CD4-positive, alpha-beta T cell treated with Interleukin-17A for 1 hour (primary cell): Measurements from ENCODE around the gene ATXN7L1.
"Not testable (repeated sequence)": the region's sequence is repeated elsewhere in the genome, so short reads cannot be mapped to it uniquely, and the experiment has no call there.

ENCODE experiments used
- DNase-seq: peaks from one replicate; pipeline ENCODE4 v3.0.0-alpha.2; 2020

Gene ATXN7L1

DNA sequence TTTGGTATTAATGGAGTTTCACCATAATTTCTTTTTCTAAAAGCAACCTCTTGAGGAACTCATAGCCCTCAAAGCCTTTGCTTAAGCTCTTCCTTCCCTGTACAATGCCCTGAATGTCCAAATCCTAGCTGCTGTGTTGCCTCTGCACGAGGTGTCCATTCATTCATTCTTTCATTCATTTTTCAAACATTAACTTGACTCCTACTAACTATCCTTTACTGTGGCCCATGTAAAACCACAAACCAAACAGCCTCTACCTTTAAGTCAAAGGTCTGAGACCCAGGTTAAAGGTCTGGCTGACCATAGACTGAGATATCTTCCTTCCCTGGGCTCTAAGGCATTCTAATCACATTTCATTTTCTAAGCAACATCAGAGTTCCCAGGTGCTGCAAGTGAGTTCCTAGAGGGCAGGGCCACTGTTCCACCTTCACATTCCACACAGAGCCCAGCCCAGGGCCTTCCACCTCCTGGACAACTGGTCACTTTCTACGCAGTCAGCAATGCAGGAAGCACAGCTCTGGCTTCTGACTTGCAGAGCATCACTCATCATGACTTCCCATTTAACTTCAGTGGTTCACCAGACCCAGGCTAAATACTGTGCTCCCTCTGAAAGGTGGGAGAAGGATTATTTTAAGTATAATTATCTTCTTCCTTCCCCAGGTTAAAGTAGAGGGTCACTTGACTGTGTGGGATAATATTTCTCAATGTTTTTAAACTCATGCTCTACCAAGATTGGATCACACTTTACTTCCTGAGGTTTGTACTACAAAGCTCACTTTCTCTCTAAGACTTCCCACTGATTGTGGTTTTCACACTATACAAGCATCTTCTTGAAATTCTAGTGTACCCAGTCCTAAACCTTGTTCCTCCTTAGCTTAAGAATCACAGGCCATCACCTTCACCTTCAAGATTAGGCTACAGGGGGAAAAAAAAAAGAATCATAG, 19.1 kb downstream of the ATXN7L1 start:
- DNase-seq: peak; percentile 30

DNA sequence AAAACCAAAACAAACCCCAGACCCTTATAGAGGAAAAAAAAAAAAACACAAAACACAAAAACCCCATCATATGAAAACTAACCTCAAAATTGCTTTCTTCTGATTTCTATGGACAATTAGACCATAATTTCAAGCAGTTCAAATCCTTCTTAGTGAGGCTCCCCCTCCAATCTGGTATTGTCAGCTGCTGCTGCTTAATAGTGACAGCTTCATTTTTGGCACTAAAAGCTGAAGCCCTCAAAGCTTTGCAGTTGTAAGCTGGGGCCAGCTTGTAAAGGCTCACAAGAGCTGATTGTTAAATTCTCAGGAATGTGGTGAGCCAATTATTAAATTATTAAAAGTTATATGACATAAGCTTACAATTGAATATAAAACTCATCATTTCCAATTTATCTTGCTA, 21.9 kb downstream of the ATXN7L1 start:
- no peak for DNase-seq

DNA sequence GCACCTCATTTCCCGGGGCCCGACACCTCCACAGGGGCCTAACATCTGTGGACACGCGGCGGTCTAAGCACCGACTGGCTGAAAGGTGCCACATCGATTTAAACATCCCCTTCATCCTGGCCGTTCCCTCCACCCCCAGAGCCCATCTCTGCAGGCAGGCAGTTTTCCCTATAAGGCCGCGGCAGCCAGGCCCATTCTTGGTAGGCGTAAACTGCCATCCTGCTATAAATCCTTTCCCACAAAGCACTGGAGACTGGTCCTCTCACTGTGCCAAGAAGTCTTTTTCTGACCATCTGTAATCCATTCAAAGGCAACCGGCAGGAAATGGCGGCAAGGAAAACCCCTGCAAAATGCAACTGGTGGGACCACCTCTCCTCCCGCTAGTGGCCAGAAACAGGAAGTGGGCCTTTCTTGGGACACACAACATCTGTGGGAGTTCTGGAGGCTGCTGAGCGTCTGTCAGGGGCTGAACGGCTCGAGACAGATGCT, 22.4 kb downstream of the ATXN7L1 start:
- no peak for DNase-seq

DNA sequence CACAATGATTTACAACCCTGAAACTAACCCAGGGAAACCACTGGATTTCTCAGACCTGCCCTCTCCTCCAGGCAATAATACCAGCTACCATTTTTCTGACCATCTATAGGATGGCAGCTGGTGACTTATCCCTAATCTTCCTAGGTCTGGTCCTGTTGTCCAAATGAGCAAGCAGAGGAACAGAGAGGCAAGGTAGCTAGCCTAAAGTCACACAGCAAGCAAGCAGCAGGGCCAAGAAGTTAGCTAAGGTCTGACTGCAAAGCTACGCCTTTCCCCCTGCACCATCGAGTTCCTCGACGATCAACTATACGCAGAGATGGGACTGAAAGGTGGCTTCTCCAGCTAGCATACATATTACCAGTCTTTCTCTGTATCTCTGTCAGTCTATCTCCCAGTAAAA, 25.3 kb downstream of the ATXN7L1 start:
- DNase-seq: no peak

DNA sequence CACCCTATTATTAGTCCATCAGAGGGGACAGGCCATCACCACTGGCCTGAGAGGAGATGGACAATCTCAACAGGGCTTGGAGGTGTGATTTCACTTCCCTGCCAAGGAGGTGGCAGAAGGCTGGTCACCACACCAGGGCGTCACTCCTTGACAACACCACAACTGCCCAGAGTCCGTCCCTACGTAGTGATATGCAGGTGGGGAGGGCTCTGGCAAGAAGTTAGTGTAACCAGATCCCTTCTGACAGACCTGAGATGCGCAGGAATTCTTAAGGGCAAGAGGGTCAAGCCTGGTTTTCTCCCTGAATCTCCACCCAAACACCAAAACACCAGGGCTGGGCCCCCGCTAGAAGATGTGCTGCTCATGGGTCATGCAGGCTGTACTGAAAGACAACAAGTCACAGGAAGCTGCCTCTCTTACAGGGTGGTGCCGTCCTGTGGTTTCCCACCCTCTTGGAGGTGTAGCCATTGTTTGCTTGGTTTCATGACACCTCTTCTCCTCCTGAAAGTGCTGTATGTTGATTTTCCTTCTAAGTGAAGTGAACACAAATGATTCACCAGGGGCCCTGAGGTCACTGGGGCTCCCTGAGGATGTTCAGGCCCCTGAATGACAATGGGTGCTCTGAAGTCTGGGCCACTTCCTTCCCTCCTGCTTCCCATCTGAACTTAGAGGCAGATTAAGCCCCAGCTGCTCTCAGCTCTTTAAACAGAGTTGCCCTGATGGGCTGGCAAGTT, 27.1 kb downstream of the ATXN7L1 start:
- peak; percentile 73 for DNase-seq

DNA sequence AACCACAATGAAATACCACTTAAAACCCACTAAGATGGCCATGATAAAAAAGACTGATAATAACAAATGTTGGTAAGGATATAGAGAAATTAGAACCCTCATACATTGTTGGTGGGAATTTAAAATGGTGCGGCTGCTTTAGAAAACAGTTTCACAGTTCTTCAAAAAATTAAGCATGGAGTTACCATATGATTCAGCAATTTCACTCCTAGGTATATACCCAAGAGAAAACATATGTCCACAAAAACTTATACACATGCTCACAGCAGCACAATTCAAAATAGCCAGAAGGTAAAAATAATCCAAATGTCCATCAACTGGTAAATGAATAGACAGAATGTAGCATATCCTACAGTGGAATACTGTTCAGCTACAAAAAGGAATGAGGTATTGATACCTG, 30.0 kb downstream of the ATXN7L1 start:
- DNase-seq: no peak

DNA sequence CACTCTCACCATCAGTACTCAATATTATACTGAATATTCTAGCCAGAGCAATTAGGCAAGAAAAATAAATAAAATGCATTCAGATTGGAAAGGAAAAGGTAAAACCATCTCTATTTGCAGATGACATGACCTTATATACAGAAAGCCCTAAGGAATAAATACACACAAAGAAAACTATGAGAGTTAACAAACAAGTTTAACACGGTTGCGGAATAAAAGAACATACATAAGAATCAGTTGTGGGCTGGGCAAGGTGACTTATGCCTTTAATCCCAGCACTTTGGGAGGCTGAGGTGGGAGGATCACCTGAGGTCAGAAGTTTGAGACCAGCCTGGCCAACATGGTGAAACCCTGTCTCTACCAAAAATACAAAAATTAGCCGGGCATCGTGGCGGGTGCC, 31.7 kb downstream of the ATXN7L1 start:
- not testable (repeated sequence) for DNase-seq

DNA sequence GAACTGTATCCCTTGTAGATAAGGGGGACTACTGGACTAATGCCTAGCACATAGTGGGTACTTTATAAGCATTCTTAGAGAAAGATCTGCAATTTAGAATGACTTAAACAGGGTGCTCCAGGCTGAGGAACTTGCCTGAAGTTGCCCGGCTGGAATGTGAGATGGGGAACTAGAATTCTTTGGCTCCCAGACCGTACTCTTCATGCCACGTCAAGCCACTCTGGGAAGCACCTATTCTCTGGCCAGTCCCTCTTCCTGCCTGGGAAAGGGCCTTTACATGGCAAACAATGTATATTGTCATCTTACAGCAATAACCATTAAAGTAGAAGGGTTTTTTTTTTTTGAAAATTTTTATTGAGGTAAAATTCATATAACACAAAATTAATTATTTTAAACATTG, 34.5 kb downstream of the ATXN7L1 start:
- DNase-seq: no peak

DNA sequence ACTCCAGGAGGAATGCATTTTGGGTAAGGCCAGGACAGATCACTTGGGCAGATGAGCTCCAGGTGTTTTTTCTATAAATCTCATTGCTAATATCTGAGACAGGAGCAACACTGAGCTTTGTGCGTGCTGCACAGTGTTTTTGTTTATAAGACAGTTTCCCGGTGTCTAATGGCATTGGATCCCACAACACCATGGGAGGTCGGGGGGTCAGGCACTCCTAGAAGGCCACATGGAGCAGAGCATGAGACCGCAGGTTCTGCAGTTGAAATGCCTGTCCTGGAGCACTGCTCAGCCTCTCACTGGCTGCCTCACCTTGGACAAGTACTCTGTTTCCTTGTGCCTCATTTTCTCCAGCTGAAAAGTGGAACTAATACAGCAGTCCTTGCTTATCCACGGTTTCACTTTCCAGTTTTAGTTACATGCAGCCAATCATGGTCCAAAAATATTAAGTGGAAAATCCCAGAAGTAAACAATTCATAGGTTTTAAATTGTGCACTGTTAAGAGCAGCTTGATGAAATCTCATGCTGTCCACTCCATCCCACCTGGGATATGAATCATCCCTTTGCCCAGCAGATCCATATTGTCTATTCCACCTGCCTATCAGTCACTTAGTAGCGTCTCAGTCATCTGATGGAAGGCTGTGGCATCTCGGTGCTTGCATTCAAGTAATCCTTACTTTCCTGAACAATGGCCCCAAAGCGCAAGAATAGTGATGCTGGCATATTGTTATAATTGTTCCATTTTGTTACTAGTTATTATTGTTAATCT, 35.2 kb downstream of the ATXN7L1 start:
- DNase-seq: no peak

DNA sequence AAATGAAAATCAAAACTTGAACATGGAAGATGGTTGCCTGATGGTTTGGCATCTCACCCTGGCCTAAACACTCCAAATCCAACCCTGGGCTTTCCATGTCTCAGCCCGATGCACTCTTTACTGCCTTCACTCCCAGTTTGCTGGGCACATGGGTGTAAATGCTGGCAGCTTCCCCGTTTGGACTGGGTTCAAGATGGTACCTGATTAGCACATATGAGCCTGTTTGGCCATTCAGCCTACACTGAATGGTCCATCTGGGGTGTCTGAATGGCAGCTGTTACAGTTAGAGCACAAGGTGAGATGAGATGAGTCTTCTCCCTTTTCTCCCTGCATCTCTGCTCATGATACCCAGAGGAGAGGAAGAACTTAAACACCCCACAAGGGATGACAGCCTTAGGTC, 37.1 kb downstream of the ATXN7L1 start:
- no peak for DNase-seq

DNA sequence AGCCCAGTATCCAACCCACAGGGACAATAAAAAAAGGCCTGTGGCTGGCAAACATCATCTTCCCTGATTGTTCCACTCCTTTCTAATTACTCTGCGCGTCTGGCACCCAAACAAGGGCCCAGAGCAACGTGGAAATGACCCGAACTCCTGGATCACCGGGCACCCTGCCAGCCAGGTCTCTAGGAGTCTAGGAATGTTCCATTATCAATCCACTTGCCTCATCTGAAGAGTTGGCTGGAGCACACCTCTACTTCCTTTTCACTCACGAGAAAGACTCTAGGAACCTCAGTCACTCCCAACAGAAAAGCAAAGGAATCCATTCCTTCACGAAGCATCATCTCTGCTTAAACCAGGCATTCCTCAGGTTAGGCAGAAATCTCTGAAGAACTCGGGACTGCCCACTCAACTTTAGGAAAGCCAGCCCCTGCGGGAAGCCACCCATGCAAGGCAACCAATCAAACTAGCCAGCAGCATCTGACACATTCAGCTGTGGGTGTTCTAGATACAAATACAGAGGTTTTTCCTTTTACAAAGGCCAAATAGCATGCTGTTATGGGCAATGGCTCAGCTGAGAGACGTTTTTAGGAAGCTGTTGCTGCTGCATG, 37.7 kb downstream of the ATXN7L1 start:
- DNase-seq: no peak

DNA sequence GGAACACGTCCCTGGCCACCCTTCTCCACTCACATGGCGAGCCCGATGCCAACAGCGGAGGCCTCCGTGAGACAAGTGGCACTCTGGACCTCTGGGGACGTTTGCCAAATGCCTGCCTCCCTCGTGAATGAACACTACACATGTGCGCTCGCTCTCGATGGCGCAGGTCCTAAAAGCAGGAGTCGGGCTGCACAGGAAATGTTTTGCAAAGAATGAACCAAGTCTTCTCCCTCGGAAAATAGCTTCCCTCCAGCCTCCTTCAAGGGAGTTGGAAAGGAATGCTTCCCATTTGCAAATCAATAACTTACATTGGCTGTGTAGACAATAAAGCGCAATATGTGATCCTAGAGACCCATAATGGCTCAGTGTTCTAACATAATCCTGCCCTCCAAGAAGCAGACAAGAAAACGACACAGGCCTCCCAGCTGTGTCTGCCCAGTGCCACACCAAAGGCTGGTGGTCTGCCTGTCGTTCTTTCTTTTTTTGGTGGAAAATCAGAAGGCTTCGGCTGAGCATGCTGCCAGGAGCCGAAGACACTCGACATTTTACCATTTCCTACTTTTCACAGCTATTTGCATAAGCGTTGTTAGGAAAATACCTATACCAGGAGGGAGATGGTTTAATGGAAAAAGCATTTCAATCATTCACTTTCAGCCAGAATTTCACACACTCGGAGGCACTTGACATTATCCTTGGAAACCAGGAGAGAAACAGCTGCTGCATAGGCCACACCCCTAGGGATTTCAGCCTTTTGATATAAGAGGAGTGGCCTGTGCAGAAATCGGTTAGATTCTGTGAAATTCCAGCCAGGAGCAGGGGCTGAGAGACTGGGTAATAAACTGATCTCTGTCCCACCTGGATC, 38.4 kb downstream of the ATXN7L1 start:
- no peak for DNase-seq

DNA sequence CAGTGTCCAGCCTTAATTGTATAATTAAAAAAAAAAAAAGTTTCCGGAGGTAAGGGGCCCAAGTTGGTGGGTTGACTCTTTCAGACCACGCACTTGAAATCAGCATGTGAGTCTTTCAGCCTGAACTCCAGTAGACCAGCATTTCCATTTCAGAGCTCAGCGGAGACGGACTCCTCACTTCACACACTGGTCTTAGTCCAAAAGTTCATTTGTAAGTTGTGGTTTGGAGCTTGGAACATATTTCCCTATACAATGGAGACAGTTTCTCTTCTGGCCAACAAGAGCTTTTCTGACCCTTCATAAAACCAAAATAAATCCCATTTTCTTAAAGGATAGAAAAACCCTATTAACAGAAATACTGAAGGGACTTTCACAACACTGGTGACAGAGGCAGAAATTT, 41.0 kb downstream of the ATXN7L1 start:
- DNase-seq: no peak

DNA sequence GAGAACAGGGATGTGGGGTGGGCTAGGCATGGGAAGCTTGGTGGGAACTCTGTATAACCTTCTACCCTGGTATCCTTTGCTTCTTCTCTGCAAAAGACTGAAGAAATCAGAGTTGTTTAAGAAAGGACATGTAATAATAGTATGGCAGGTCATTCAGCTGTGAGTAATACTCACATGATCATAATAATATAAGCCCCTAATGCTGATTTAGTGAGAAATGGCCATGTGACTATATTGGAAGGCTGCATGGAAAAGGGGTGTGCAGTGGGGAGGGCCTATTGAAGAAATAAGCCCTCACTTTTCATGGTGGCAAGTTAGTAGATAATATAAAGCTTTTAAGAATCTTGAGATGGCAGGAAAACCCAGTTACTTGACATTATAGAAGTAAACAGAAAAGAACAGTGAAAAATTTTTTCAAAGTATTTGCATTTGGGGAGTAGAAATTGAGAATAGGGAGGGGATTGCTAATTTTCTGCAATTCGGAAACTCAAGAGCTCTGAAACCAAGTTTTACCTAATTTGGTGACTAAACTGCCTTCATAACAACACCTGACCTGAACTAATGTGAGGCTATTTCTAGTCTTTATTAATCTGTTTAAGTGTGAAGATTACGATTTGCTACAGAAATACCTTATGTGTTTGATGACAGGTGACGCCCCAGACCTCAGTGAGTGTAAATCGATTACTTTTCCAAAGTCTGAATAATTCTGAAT, 44.4 kb downstream of the ATXN7L1 start:
- DNase-seq: no peak

DNA sequence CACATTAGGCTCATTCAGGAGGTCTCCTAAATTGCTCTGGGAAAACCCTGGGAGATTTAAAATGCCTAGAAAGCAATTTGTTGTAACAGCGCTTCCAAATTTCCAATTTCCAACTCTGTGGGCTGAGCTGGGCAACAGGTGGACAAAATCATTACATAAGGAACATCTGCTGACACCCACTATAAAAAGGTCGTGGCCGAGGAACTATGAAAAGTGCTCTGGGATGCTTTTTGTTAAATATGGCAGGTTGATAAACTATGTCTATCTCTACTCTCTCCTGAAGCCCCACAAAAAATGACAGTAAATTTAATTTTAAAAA, 45.1 kb downstream of the ATXN7L1 start:
- DNase-seq: no peak

DNA sequence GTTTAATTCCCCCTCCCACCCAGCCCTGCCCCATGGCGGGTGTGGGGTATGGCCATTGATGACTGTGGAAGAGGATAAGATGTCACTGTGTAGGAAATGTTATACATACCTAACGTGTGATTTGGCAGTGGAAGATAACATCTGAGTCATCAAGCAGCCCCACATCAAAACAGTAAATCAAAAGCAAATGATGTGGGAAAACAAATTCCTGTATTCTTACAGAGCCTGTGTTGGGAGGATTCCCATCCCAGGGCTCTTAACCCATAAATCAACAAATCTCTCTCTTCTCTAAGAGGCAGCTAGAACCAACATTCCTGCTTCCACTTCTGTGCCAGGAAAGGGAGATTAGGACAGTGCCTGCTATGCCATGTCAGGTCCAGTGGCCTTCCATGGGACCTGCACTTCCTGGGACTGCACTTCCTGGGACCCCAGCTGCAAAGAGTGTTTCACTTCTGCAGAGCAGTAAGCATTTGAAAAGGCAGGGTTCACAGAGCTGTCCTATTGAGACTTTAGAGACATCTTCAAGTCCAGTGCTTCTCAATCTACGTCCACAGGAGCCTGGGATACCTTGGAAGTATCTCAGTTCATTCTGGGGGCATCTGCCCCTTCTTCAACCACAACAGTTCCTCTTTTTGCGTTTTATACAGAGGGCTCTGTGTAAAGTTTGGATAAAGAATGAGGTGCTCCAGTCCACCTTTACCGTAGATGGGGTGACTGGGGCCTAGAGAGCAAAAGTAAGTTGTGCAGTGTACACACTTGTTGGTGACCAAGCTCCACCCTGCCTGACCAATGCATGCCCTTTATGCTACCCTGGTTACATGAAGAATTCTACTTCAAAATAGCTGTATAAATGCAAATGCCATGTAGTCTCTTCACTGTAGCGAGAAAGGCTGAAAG, 45.7 kb downstream of the ATXN7L1 start:
- no peak for DNase-seq

DNA sequence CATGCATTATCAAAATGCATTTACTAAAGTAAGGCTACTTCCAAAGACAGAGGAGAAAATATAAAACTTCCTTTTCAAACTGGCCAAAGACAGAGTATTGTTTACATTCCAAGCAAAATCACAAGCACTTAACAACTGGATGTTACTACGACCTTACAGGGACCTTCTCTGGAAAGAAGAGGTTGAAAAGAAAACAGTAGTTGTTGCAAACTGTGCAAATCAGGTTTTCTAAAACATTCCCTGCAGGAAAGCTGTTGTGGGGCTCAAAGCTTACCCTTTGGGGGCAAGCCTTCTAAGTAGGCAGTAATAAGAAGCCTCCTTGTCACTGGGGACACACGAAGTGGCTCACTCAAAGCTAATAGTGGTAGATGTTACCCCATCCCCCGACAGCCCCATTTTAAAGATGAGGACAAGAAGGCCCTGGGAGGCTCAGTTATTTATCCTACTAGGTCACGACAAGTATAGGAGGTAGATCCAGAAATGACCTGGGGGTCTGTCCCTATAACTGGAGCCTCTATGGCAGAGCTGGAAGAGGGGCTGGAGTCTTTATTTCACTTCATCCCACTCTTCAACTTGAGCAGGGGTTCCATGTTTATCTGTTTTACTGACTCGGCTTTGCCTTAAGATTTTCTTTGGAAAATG, 46.6 kb downstream of the ATXN7L1 start:
- DNase-seq: no peak

DNA sequence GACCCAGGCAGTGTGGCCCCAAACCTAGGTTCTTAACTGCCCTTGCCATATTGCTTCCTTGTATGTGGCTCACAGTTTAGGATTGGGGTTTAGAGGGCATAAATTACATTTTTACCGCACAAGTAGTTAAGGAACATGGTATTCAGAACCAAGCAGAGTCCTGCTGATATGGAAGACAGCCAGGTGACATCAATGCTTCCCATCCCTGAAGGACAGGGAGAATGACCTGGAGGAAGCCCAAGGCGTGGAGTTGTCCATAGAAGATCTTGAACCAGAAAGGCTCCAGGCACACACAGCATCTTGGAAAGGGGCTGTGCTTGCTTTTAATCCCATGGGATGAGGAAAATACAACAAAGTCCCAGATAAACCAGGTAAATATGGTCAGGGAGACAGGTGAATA, 48.3 kb downstream of the ATXN7L1 start:
- no peak for DNase-seq

DNA sequence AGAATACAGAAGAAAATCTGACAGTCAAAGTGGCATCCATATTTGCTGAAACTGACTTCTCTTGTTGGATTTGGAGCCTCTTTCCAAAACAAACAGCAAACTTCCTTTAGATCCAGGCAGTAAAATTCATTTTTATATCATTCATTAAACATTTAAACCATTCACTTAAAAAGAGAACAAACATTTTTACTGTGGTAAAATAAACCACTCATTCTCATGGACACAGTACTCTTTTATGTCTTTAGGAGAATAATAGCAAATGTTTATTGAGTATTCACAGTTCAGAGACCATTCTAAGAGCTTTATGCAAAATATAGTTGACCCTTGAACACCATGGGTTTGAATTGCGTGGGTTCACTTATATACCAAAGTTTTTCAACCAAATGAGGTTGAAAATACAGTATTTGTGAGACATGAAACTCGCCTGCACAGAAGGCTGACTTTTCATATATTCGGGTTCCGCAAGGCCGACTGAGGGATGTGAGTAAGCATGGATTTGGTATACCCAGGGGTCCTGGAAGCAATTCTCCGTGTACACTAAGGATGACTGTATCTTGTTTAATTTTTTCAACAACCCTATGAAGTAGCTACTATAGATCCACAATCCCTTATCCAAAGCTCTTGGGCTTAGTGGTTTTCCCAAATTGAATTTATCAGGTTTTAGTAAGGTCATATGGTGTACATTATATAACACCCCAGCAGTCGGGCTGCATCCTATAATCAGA, 49.1 kb downstream of the ATXN7L1 start:
- DNase-seq: no peak
